Chondrocyte (in vitro differentiated cells): ENCODE results near the gene PATE4. TPM values are rescaled to one million over a fixed set of nuclear protein-coding genes. Genes with fewer than 3 reads are reported as not detected.

Experiments used
- DNase-seq: peaks from one replicate; pipeline ENCODE4 v3.0.0; 2021; ENCODE audit warnings: mixed read lengths, low spot score
- H3K27ac Mint-ChIP-seq: one replicate; pipeline ENCODE4 v1.8.0; 2021; ENCODE audit warnings: mild to moderate bottlenecking, moderate library complexity, mixed read lengths; ENCODE audit not compliant: unreplicated experiment
- H3K27me3 Mint-ChIP-seq: 2 replicates; pipeline ENCODE4 v1.8.0; 2021; ENCODE audit warnings: low read depth, mixed read lengths
- H3K36me3 Mint-ChIP-seq: 2 replicates; pipeline ENCODE4 v1.8.0; 2021; ENCODE audit warnings: low read depth, mixed read lengths
- H3K4me1 Mint-ChIP-seq: 2 replicates; pipeline ENCODE4 v1.8.0; 2021; ENCODE audit warnings: low read depth, mild to moderate bottlenecking, mixed read lengths
- H3K4me3 Mint-ChIP-seq: one replicate; pipeline ENCODE4 v1.8.0; 2021; ENCODE audit warnings: mild to moderate bottlenecking, moderate library complexity, mixed read lengths; ENCODE audit not compliant: unreplicated experiment
- H3K9me3 Mint-ChIP-seq: 2 replicates; pipeline ENCODE4 v1.8.0; 2021; ENCODE audit warnings: low read depth, mixed read lengths
- CTCF ChIP-seq: fragments of 200-600 bp; sonication (generic); IDR thresholded peaks from 2 replicates; pipeline ENCODE4 v1.5.0; 2021; ENCODE audit warnings: antibody characterized with exemption, mild to moderate bottlenecking, moderate library complexity
- total RNA-seq: library from RNA; stranded (reverse); gene quantifications from 3 replicates; pipeline ENCODE4 v1.2.1, GENCODE V29; 2021

The PATE4 gene
- total RNA-seq, 1 donor from 2014 or later, result not detected

- DNase-seq, result no peak
- TF ChIP-seq CTCF, result no peak
- Mint-ChIP-seq H3K4me1 (no peaks in the 10 kb centered on the region), H3K4me3 (no peak overlapping the region), H3K36me3 (peaks cover 6% of the 10 kb centered on the region), H3K9me3 (peaks cover 62% of the 10 kb centered on the region), H3K27me3 (peaks cover 4% of the 10 kb centered on the region), H3K27ac (no peak overlapping the region)
Observed at GRCh38 chr11:125799808-125800207, 33.3 kb upstream of the PATE4 start.

- Mint-ChIP-seq H3K4me3 (no peak overlapping the region), H3K9me3 (peaks cover 41% of the 10 kb centered on the region), H3K4me1 (no peaks in the 10 kb centered on the region), H3K36me3 (peaks cover 1% of the 10 kb centered on the region), H3K27me3 (peaks cover 2% of the 10 kb centered on the region), H3K27ac (no peak overlapping the region)
- DNase-seq, result no peak
- TF ChIP-seq CTCF, result no peak
Observed at GRCh38 chr11:125802387-125802786, 30.7 kb upstream of the PATE4 start.

GRCh38 chr11:125807909-125808308 lies 25.2 kb upstream of the PATE4 start:
- Mint-ChIP-seq H3K36me3 (peaks cover 1% of the 10 kb centered on the region), H3K4me3 (no peak overlapping the region), H3K9me3 (peaks cover 15% of the 10 kb centered on the region), H3K4me1 (no peaks in the 10 kb centered on the region), H3K27ac (no peak overlapping the region), H3K27me3 (peaks cover 5% of the 10 kb centered on the region)
- no peak for TF ChIP-seq CTCF
- DNase-seq, result no peak

GRCh38 chr11:125835748-125836147 lies 2.6 kb downstream of the PATE4 start:
- H3K4me3 Mint-ChIP-seq, result no peak overlapping the region
- H3K36me3 Mint-ChIP-seq, result no peaks in the 10 kb centered on the region
- no peak for DNase-seq
- H3K9me3 Mint-ChIP-seq, result peaks cover 7% of the 10 kb centered on the region
- peaks cover 30% of the 10 kb centered on the region for H3K27me3 Mint-ChIP-seq
- no peak for TF ChIP-seq CTCF
- H3K27ac Mint-ChIP-seq, result no peak overlapping the region
- H3K4me1 Mint-ChIP-seq, result no peaks in the 10 kb centered on the region

- TF ChIP-seq CTCF, result no peak
- Mint-ChIP-seq H3K36me3 (peaks cover 13% of the 10 kb centered on the region), H3K9me3 (peaks cover 21% of the 10 kb centered on the region), H3K4me3 (no peak overlapping the region), H3K27me3 (peaks cover 2% of the 10 kb centered on the region), H3K4me1 (no peaks in the 10 kb centered on the region), H3K27ac (no peak overlapping the region)
- no peak for DNase-seq
Observed at GRCh38 chr11:125842321-125842948, 9.3 kb downstream of the PATE4 start.
